Omental fat pad (tissue), 4 donors: ENCODE data around the gene RUFY2. TPM values are rescaled to one million over a fixed set of nuclear protein-coding genes. Genes with fewer than 3 reads are reported as not detected.

Experiments
- ATAC-seq: fragments of 150-250 bp; one replicate; pipeline ENCODE4 v1.9.1; 2016; ENCODE audit warnings: mild to moderate bottlenecking, moderate library complexity; ENCODE audit not compliant: low FRiP score
- DNase-seq: peaks from one replicate; pipeline ENCODE4 v3.0.0-alpha.2; 2019; ENCODE audit warnings: low spot score
- CTCF ChIP-seq, 3 donors: fragments of 450-650 bp; IDR thresholded peaks; one replicate each; pipeline ENCODE4 v1.5.1; 2016 to 2017; ENCODE audit warnings: antibody characterized with exemption in 3 of 3, mild to moderate bottlenecking in 3 of 3, moderate library complexity in 2 of 3
- total RNA-seq, 4 donors: library from RNA; depleted of rRNA; stranded (reverse); fragments of >200 nt; gene quantifications; one replicate each; pipeline ENCODE4 v1.1.0, GENCODE V29; 2016

RUFY2 gene
- total RNA-seq, 4 donors from 2014 or later = 21.3 to 34.5 (median 22.8) TPM

- no peak for DNase-seq
- no peak for TF ChIP-seq CTCF (IDR thresholded peaks at IDR 0.05)
- ATAC-seq = no peak
Measured at GRCh38 chr10:68345621-68346020, 61.5 kb downstream of the RUFY2 start.

GRCh38 chr10:68342909-68343516, 64.1 kb downstream of the RUFY2 start:
- ATAC-seq (no peak), DNase-seq (no peak)
- no peak for TF ChIP-seq CTCF (IDR thresholded peaks at IDR 0.05)

- DNase-seq (no peak), ATAC-seq (no peak)
- TF ChIP-seq CTCF (IDR thresholded peaks at IDR 0.05) = no peak
Measured at GRCh38 chr10:68340358-68341080, 66.6 kb downstream of the RUFY2 start.

DNA sequence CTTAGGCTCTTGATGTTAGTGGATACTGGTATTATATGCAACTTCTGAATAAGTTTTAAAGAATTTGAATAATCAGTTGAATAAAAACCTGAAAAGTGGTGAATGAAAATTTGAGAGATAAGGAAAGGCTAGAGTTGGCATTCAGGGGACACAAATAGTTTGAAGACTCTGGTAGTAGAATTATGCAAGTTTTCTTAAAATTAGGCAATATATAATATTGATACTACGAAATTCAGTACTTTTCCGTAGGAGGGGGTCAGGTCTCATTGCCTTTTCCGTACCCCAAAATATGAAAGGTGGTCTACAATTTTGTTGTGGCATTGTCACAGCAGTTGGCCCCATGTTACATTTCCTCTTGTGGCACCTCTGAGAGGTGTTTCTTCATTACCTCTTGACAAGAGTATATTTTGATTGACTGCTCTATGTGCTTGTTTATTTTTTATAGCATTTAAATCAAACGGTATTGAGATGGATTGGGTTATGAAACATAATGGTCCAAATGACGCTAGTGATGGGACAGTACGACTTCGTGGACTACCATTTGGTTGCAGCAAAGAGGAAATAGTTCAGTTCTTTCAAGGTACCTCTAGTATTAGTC, 70.2 kb downstream of the RUFY2 start:
- DNase-seq = no peak
- TF ChIP-seq CTCF (IDR thresholded peaks at IDR 0.05) = no peak
- no peak for ATAC-seq

DNA sequence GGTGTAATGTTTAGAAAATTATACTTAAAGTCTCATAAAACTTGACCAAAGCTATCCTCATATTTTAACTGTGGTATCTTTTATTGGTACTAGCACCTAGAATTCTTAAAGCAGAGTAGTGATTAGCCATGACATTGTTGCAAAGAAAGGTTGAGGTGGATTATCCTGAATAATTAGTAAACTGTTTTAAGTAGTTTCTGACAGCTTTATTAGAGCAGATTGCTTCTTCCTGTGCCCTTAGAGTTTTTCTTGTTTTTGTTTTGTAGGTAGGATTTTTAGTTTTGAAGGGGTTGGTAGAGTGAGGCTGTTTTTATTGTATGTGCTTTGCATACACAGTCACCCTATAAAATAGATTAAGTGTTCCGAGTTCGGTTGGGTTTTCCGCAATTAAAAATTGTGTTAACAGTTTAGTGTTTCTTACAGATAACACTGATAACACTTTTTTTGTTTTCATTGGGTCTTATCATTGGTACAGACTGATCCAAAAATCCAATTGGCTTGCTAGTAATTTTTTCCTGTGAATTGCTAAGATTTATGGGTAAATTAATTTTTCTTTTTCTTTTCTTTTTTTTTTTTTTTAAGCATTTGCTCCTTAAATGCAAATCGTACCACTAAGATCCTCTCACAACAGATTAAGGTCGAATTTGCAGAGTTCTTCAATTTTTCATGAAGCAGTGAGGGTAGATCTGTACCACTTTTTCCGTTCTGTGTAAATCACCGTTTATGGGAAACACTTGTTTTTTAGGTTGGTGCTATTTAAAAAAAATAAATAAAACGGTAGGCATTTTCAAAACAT, 72.2 kb downstream of the RUFY2 start:
- no peak for TF ChIP-seq CTCF (IDR thresholded peaks at IDR 0.05)
- DNase-seq = no peak
- no peak for ATAC-seq

DNA sequence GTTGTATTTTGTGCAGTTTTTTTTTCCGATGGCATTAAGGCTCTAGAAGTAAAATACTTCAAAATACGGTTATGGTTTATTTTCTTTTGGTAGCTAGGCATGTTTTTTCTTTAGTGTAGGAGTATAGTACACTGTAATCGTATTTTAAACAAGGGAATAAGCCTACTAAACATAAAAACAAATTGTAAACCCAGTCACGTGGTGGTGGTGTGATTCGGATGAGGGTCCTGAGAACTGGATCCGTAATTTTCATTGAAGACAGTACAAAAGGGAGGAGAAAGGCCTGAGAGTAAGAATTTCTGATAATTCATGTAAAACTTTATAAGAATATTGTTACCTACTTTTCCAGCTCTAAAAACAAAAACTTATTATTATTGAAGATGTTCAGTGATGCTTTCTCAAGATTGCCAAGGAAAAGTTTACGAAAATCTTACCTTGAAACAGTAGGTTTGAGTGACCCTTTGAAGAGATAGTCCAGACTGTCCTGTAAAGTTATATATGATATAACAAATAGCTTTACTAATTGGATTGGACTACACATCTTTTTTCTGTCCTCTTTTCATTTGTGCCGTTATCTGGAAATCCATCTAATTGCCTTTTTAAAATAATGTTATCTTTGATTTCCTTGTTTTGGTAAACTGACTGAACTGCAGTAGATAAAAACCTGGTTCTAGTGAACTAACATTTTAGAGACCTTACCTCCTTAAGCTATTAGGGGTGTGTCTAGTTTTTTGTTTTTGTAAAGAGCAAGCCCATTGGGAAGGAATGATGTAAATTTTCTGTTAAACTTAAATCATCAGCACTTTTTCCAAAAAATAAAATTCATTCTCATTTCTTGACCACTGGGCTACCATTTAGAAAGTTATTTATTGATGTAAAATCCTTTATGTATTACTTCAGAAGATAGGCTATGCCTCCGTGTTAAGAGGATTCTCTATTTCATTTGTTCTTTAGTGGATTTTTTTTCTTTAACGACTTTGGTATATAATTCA, 73.3 kb downstream of the RUFY2 start:
- no peak for TF ChIP-seq CTCF (IDR thresholded peaks at IDR 0.05)
- no peak for DNase-seq
- ATAC-seq = no peak
